HCT116 (cell line): Measurements from ENCODE around the gene MESD. TPM values are rescaled to one million over a fixed set of nuclear protein-coding genes. Genes with fewer than 3 reads are reported as not detected.
"Not testable (repeated sequence)": the region's sequence is repeated elsewhere in the genome, so short reads cannot be mapped to it uniquely, and the experiment has no call there.

Experiments
- ATAC-seq: fragments of 200-7000 bp; cut with Tn5 transposase; 2 replicates; pipeline ENCODE4 v1.9.1; 2020; ENCODE audit warnings: mild to moderate bottlenecking, moderate library complexity
- BruUV-seq: library from RNA; stranded (reverse); fragments of 400-500 nt; replicated peaks from 2 replicates; lab custom pipeline; 2021; lab: Mats Ljungman, UMichigan
- CTCF ChIA-PET: fragments of 300-600 bp; sonication (Branson Sonifier 250); formaldehyde crosslinking; loops from one replicate; lab custom pipeline; 2021; ENCODE audit warnings: antibody characterized with exemption; lab: Charles Lee
- POLR2A ChIA-PET: fragments of 300-600, 350-600 bp; sonication (Branson Sonifier 250); formaldehyde crosslinking; loops from one replicate; lab custom pipeline; 2021; ENCODE audit warnings: antibody characterized with exemption; lab: Charles Lee
- RAD21 ChIA-PET, 2 experiments: fragments of 300-600 bp; sonication (Branson Sonifier 250); formaldehyde crosslinking; loops; one replicate each; lab custom pipeline; 2023; ENCODE audit warnings: low total read pairs in 2 of 2; ENCODE audit not compliant: uncharacterized antibody in 2 of 2, unreplicated experiment in 2 of 2, low non-redundant PET in 1 of 2; lab: Charles Lee
- DNase-seq: peaks from one replicate; pipeline ENCODE4 v3.0.0-alpha.2; 2010; ENCODE audit warnings: low read depth, low spot score
- H2AFZ ChIP-seq: fragments of 200-600 bp; shearing (Covaris generic), sonication (generic); 2 replicates; pipeline ENCODE4 v1.6.1; 2017; ENCODE audit warnings: low read depth, mixed run types, mixed read lengths, antibody characterized with exemption, low read length; ENCODE audit not compliant: poor library complexity, severe bottlenecking
- H3K27ac ChIP-seq: 2 replicates; pipeline ENCODE4 v1.5.1; 2012; ENCODE audit warnings: low read depth, low read length
- H3K27me3 ChIP-seq: fragments of 200-600 bp; sonication (generic); 2 replicates; pipeline ENCODE4 v1.6.1; 2016; ENCODE audit warnings: mixed run types, low read length, mixed read lengths; ENCODE audit not compliant: insufficient read depth
- H3K36me3 ChIP-seq, 2 experiments: fragments of 200-500 bp in 1 of 2; fragments of 200-600 bp in 1 of 2; sonication (Bioruptor generic) in 1 of 2; sonication (generic) in 1 of 2; 2 replicates each; pipeline versions ENCODE4 v1.5.1 to v1.6.1; 2014 to 2016; ENCODE audit warnings: low read length in 2 of 2, inconsistent platforms in 1 of 2, mixed read lengths in 1 of 2, mixed run types in 1 of 2; ENCODE audit not compliant: insufficient read depth in 2 of 2, control insufficient read depth in 1 of 2
- H3K4me1 ChIP-seq, 2 experiments: fragments of 200-600 bp in 1 of 2; sonication (generic) in 1 of 2; 2 replicates each; pipeline versions ENCODE4 v1.5.1 to v1.6.1; 2012 to 2017; ENCODE audit warnings: low read length in 2 of 2, inconsistent platforms in 1 of 2, mild to moderate bottlenecking in 1 of 2, mixed read lengths in 1 of 2, mixed run types in 1 of 2, moderate library complexity in 1 of 2; ENCODE audit not compliant: insufficient read depth in 2 of 2, control insufficient read depth in 1 of 2
- H3K4me2 ChIP-seq: fragments of 200-600 bp; sonication (generic); 2 replicates; pipeline ENCODE4 v1.6.1; 2017; ENCODE audit warnings: mixed run types, low read length, mixed read lengths
- H3K4me3 ChIP-seq, 2 experiments: fragments of 200-600 bp in 1 of 2; sonication (generic) in 1 of 2; replicated peaks in 1 of 2; 2 replicates each; pipeline ENCODE4 v1.5.1; 2011 to 2016; ENCODE audit warnings: low read length in 2 of 2, control low read depth in 1 of 2, low read depth in 1 of 2, mild to moderate bottlenecking in 1 of 2, mixed read lengths in 1 of 2, mixed run types in 1 of 2
- H3K79me2 ChIP-seq: fragments of 200-600 bp; sonication (generic); 2 replicates; pipeline ENCODE4 v1.6.1; 2017; ENCODE audit warnings: mild to moderate bottlenecking, mixed run types, low read length, moderate library complexity, mixed read lengths; ENCODE audit not compliant: insufficient read depth
- H3K9ac ChIP-seq: fragments of 200-600 bp; sonication (generic); 2 replicates; pipeline ENCODE4 v1.6.1; 2016; ENCODE audit warnings: low read length, mixed read lengths
- H3K9me2 ChIP-seq: fragments of 200-600 bp; sonication (generic), shearing (Covaris generic); 2 replicates; pipeline ENCODE4 v1.6.1; 2017; ENCODE audit warnings: mixed run types, mild to moderate bottlenecking, moderate library complexity; ENCODE audit not compliant: insufficient read depth
- H3K9me3 ChIP-seq, 2 experiments: fragments of 200-500 bp in 1 of 2; fragments of 200-600 bp in 1 of 2; sonication (Bioruptor generic) in 1 of 2; sonication (generic) in 1 of 2; 2 replicates each; pipeline ENCODE4 v1.6.1; 2014 to 2017; ENCODE audit warnings: low read length in 2 of 2, mixed read lengths in 2 of 2, inconsistent platforms in 1 of 2, low read depth in 1 of 2, mild to moderate bottlenecking in 1 of 2, mixed run types in 1 of 2, moderate library complexity in 1 of 2; ENCODE audit not compliant: control insufficient read depth in 1 of 2, insufficient read depth in 1 of 2
- H4K20me1 ChIP-seq: fragments of 200-600 bp; sonication (generic), shearing (Covaris generic); 2 replicates; pipeline ENCODE4 v1.6.1; 2017; ENCODE audit warnings: mixed run types, mild to moderate bottlenecking, moderate library complexity; ENCODE audit not compliant: insufficient read depth
- CBX3 ChIP-seq: IDR thresholded peaks from 2 replicates; pipeline ENCODE4 v1.6.1; 2012; ENCODE audit warnings: low read depth
- CEBPB ChIP-seq: IDR thresholded peaks from 2 replicates; pipeline ENCODE4 v1.6.1; 2012; ENCODE audit warnings: low read depth
- EGR1 ChIP-seq: IDR thresholded peaks from 2 replicates; pipeline ENCODE4 v1.6.1; 2012; ENCODE audit warnings: low read depth
- ELF1 ChIP-seq: IDR thresholded peaks from 2 replicates; pipeline ENCODE4 v1.6.1; 2012; ENCODE audit warnings: low read depth, borderline replicate concordance
- FOSL1 ChIP-seq: IDR thresholded peaks from 2 replicates; pipeline ENCODE4 v1.6.1; 2012; ENCODE audit warnings: low read depth
- JUND ChIP-seq: IDR thresholded peaks from 2 replicates; pipeline ENCODE4 v1.6.1; 2012
- POLR2A ChIP-seq: IDR thresholded peaks from 2 replicates; pipeline ENCODE4 v1.7.0; 2011; ENCODE audit warnings: borderline replicate concordance; ENCODE audit not compliant: insufficient read depth, insufficient read length; ENCODE audit errors: extremely low read depth
- POLR2AphosphoS5 ChIP-seq: IDR thresholded peaks from 2 replicates; pipeline ENCODE4 v1.6.1; 2011; ENCODE audit warnings: mild to moderate bottlenecking, low read depth, low read length, moderate library complexity
- RAD21 ChIP-seq: IDR thresholded peaks from 2 replicates; pipeline ENCODE4 v1.6.1; 2012; ENCODE audit warnings: low read depth, mild to moderate bottlenecking
- SIN3A ChIP-seq: IDR thresholded peaks from 2 replicates; pipeline ENCODE4 v1.6.1; 2012; ENCODE audit warnings: low read depth
- SP1 ChIP-seq: IDR thresholded peaks from 2 replicates; pipeline ENCODE4 v1.6.1; 2012; ENCODE audit warnings: low read depth
- SRF ChIP-seq: IDR thresholded peaks from 2 replicates; pipeline ENCODE4 v1.6.1; 2012; ENCODE audit warnings: low read depth
- TCF7L2 ChIP-seq: IDR thresholded peaks from 2 replicates; pipeline ENCODE4 v1.7.0; 2011; ENCODE audit warnings: borderline replicate concordance, inconsistent platforms; ENCODE audit not compliant: insufficient read depth, insufficient read length; ENCODE audit errors: extremely low read depth
- ZFX ChIP-seq: fragments of 450-650 bp; IDR thresholded peaks from 2 replicates; pipeline ENCODE4 v1.6.1; 2017
- intact Hi-C: fragments of 100-400 bp; cut with micrococcal nuclease; formaldehyde crosslinking; loops from 2 replicates; pipeline ENCODE4 v1.10.0; 2022
- total RNA-seq: library from RNA; stranded (reverse); gene quantifications from one replicate; pipeline ENCODE4 v1.2.1, GENCODE V29; 2021; ENCODE audit not compliant: unreplicated experiment
- TF ChIP-seq, protein P1 (sequence below): IDR thresholded peaks from 2 replicates; pipeline ENCODE4 v1.6.1; 2012
- TF ChIP-seq, protein P2 (sequence below): IDR thresholded peaks from 2 replicates; pipeline ENCODE4 v1.6.1; 2012

The MESD gene
- total RNA-seq, 1 experiment from 2014 or later: 22.5 TPM

GRCh38 chr15:80957556-80957955 lies 32.1 kb downstream of the MESD start:
- Histone ChIP-seq H4K20me1 (no peaks in the 10 kb centered on the region), H3K36me3 (no peaks in the 10 kb centered on the region), H3K9ac (no peak overlapping the region), H2AFZ (no peak overlapping the region), H3K27ac (no peak overlapping the region), H3K4me2 (no peak overlapping the region), H3K27me3 (no peaks in the 10 kb centered on the region), H3K4me3 (no peak overlapping the region), H3K4me1 (peaks cover 37 to 44% of the 10 kb centered on the region in 2 experiments), H3K79me2 (no peaks in the 10 kb centered on the region), H3K9me3 (no peaks in the 10 kb centered on the region), H3K9me2 (no peaks in the 10 kb centered on the region)
- no peak for DNase-seq
- intact Hi-C loops: no loop called here
- ATAC-seq: no peak
- RAD21 ChIA-PET: interaction anchor here in 1 of 2 experiments (1.3 kb wide), 1 partner anchor 390 kb away, joined by 3 read pairs; no protein-coding TSS in a partner anchor
- no peak for TF ChIP-seq SRF
- TF ChIP-seq RAD21: no peak
- no peak for TF ChIP-seq JUND
- no peak for TF ChIP-seq POLR2A
- no peak for TF ChIP-seq CEBPB
- TF ChIP-seq POLR2AphosphoS5: no peak
- no peak for TF ChIP-seq TCF7L2
- TF ChIP-seq ZFX: no peak
- TF ChIP-seq ELF1: no peak
- POLR2A ChIA-PET: no interaction called here
- BruUV-seq: no TSS peak
- CTCF ChIA-PET: interaction anchor here (2.0 kb wide), 1 partner anchor 12 kb away, joined by 6 read pairs; no protein-coding TSS in a partner anchor

DNA sequence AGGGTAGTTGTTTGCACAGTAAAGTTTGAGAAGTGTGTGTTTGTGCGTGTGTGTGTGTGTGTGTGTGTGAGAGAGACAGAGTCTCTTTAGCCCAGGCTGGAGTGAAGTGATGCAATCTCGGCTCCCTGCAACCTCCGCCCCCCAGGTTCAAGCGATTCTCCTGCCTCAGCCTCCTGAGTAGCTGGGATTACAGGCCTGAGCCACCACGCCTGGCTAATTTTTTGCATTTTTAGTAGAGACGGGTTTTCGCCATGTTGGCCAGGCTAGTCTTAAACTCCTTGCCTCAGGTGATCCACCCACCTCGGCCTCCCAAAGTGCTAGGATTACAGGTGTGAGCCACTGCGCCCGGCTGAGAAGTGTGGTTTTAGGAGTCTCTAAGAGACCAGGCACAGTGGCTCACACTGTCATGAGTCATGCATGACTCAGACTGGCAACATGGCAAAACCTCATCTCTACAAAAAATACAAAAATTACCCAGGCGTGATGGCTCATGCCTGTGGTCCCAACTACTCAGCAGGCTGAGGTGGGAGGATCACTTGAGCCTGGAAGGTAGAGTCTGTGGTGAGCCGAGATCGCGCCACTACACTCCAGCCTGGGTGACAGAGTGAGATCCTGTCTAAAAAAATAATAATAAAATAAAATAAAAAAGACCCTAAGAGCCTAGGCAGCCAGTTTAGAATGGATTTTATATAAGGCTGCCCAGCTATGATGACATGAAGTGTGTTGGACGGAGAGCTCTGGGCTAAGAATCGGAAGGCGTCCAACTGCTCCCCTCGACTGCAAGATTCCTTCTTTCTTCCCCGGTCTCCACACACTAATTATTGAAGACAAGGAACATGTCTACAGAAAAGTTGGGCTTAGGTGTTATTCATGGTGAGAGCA lies 33.8 kb downstream of the MESD start:
- H3K79me2 ChIP-seq, H3K36me3 ChIP-seq, H2AFZ ChIP-seq, H4K20me1 ChIP-seq, H3K27me3 ChIP-seq, RAD21 ChIA-PET, H3K9me3 ChIP-seq, H3K9me2 ChIP-seq, BruUV-seq: not testable (repeated sequence)
- peaks cover 37 to 44% of the 10 kb centered on the region in 2 experiments for H3K4me1 ChIP-seq
- peak; percentile 95 for DNase-seq
- TF ChIP-seq, protein P1, sequence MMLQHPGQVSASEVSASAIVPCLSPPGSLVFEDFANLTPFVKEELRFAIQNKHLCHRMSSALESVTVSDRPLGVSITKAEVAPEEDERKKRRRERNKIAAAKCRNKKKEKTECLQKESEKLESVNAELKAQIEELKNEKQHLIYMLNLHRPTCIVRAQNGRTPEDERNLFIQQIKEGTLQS: peak; percentile 38; the same call in 1 of the 2 replicates
- TF ChIP-seq CEBPB (peak; percentile 74), FOSL1 (peak; percentile 99), JUND (peak; percentile 98), SIN3A (peak; percentile 52), SRF (peak; percentile 62), EGR1 (peak; percentile 74), SP1 (peak; percentile 83), CBX3 (peak; percentile 94), RAD21 (peak; percentile 25; the same call in 1 of the 2 replicates), POLR2AphosphoS5 (peak; percentile 33; the same call in 1 of the 2 replicates)
- TF ChIP-seq, protein P2, sequence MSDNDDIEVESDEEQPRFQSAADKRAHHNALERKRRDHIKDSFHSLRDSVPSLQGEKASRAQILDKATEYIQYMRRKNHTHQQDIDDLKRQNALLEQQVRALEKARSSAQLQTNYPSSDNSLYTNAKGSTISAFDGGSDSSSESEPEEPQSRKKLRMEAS: peak; percentile 84
- peak overlapping the region; percentile 43 for H3K9ac ChIP-seq
- CTCF ChIA-PET: interaction anchor here (1.3 to 2.0 kb wide), 2 partner anchors 14 kb away, joined by 5 to 6 read pairs; no protein-coding TSS in a partner anchor
- peak overlapping the region; percentile 75 for H3K4me2 ChIP-seq
- peak overlapping the region; percentile 64 for H3K27ac ChIP-seq
- POLR2A ChIA-PET: interaction anchor here (0.7 kb wide), 3 partner anchors 13 to 156 kb away, joined by 3 to 5 read pairs (median 3); no protein-coding TSS in a partner anchor
- intact Hi-C loops: loop anchor here (1.0 kb wide), 1 partner anchor 44 kb away; the partner anchor contains the start of gene TLNRD1
- peak; percentile 97 for ATAC-seq
- peak overlapping the region; percentile 36 to 37 for H3K4me3 ChIP-seq
